ENCODE measurements around the gene COL15A1. TPM values are rescaled to one million over a fixed set of nuclear protein-coding genes. Genes with fewer than 3 reads are reported as not detected.

COL15A1 gene
- total RNA-seq, 1 experiment from 2014 or later: not detected

DNA sequence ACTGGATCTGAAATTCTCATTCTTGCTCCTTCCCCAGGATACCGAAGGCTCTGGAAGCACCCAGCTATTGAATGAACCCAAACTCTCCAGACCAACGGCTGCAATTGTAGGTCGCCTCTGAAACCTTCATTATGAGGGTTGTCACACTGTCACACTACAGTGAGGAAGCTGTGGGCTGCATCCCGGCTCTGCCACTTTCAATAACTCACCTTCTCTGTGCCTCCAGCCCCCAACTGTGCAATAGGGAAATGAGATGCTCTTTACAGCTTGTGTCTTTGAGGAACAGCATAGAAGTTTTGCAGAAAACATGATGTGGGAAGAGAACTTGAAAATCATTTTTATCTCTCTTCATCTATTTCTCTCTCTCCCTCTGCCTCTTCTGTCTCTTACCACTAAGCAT lies 91.6 kb downstream of the COL15A1 start:
- no peak overlapping the region for H2AK5ac ChIP-seq (ENCODE audit: insufficient read length, low read length)
- no peaks in the 10 kb centered on the region for H3K79me2 ChIP-seq (ENCODE audit: insufficient read depth, low read length)
- no peak overlapping the region for H2AFZ ChIP-seq (ENCODE audit: low read length)
- no peak overlapping the region for H3K9ac ChIP-seq (ENCODE audit: extremely low read depth, insufficient read length, low read length)
- H4K5ac ChIP-seq (ENCODE audit: insufficient read length, low read depth, low read length): no peak overlapping the region
- no peaks in the 10 kb centered on the region for H3K79me1 ChIP-seq (ENCODE audit: insufficient read depth, low read depth, low read length, poor library complexity, severe bottlenecking)
- H2BK20ac ChIP-seq (ENCODE audit: low read depth, low read length, poor library complexity, severe bottlenecking): no peak overlapping the region
- Mint-ChIP-seq H3K36me3 (ENCODE audit: insufficient read depth in 1 of 3, low read depth in 3 of 3) (no peaks in the 10 kb centered on the region), H3K27ac (no peak overlapping the region), H3K4me1 (peaks cover 5 to 10% of the 10 kb centered on the region in 2 experiments; a peak in 3 of 4 replicates), H3K9me3 (no peaks in the 10 kb centered on the region), H3K27me3 (ENCODE audit: low read depth) (no peaks in the 10 kb centered on the region; the same call in none of the 2 replicates), H3K4me3 (no peak overlapping the region)
- H3K4me2 ChIP-seq (ENCODE audit: insufficient read depth, insufficient read length, low read length): no peak overlapping the region
- no peak overlapping the region for H3K23ac ChIP-seq (ENCODE audit: insufficient read length, low read depth, low read length)
- H3K14ac ChIP-seq (ENCODE audit: insufficient read depth, low read length): no peak overlapping the region
- no peak overlapping the region for H3K18ac ChIP-seq (ENCODE audit: insufficient read length, low read depth, low read length)
- no peaks in the 10 kb centered on the region for H3K27me3 ChIP-seq (ENCODE audit: insufficient read depth, low read length)
- H3K4me1 ChIP-seq (ENCODE audit: insufficient read depth, low read length): no peaks in the 10 kb centered on the region
- TF ChIP-seq, protein P1, sequence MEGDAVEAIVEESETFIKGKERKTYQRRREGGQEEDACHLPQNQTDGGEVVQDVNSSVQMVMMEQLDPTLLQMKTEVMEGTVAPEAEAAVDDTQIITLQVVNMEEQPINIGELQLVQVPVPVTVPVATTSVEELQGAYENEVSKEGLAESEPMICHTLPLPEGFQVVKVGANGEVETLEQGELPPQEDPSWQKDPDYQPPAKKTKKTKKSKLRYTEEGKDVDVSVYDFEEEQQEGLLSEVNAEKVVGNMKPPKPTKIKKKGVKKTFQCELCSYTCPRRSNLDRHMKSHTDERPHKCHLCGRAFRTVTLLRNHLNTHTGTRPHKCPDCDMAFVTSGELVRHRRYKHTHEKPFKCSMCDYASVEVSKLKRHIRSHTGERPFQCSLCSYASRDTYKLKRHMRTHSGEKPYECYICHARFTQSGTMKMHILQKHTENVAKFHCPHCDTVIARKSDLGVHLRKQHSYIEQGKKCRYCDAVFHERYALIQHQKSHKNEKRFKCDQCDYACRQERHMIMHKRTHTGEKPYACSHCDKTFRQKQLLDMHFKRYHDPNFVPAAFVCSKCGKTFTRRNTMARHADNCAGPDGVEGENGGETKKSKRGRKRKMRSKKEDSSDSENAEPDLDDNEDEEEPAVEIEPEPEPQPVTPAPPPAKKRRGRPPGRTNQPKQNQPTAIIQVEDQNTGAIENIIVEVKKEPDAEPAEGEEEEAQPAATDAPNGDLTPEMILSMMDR (conservative IDR thresholded peaks at IDR 0.05): no peak
- H2BK15ac ChIP-seq (ENCODE audit: low read depth, low read length): no peak overlapping the region
- no peak overlapping the region for H4K8ac ChIP-seq (replicated peaks; ENCODE audit: insufficient read length, low read depth, low read length)
- no peak overlapping the region for H3K27ac ChIP-seq (ENCODE audit: insufficient read length, low read depth, low read length)
- H4K91ac ChIP-seq (ENCODE audit: insufficient read length, low read depth, low read length): no peak overlapping the region
- no peaks in the 10 kb centered on the region for H4K20me1 ChIP-seq (ENCODE audit: control insufficient read depth, insufficient read depth, insufficient read length)
- H2BK5ac ChIP-seq (ENCODE audit: insufficient read length, low read length): no peak overlapping the region
- H3T11ph ChIP-seq (ENCODE audit: low read length): no peak overlapping the region
- no peak overlapping the region for H2BK12ac ChIP-seq (ENCODE audit: insufficient read length, low read depth, low read length)
- no peak overlapping the region for H3K56ac ChIP-seq (ENCODE audit: insufficient read length, low read depth, low read length)
- no peaks in the 10 kb centered on the region for H3K23me2 ChIP-seq (ENCODE audit: insufficient read length, low read depth, low read length, poor library complexity, severe bottlenecking)
- H3K9me3 ChIP-seq (ENCODE audit: control insufficient read depth, low read depth, low read length): no peaks in the 10 kb centered on the region
- no peak for DNase-seq
- no peak overlapping the region for H2BK120ac ChIP-seq (ENCODE audit: low read depth, low read length, poor library complexity, severe bottlenecking)
- H3K4ac ChIP-seq (ENCODE audit: low read depth, low read length): no peak overlapping the region
- no CpG with 5 or more reads among the region's 4 CpGs for WGBS (ENCODE audit: extremely low coverage, insufficient read length, low lambda C conversion rate)
